ENCODE measurements around the gene RNF17. TPM values are rescaled to one million over a fixed set of nuclear protein-coding genes. Genes with fewer than 3 reads are reported as not detected.

RNF17 gene
- total RNA-seq, 1 donor from 2014 or later, result not detected

GRCh38 chr13:24888291-24888931, 124.4 kb downstream of the RNF17 start:
- Mint-ChIP-seq H3K27ac (no peak overlapping the region), H3K4me1 (no peaks in the 10 kb centered on the region), H3K27me3 (ENCODE audit: low read depth) (no peaks in the 10 kb centered on the region), H3K9me3 (no peaks in the 10 kb centered on the region), H3K36me3 (peaks cover 43% of the 10 kb centered on the region), H3K4me3 (no peak overlapping the region)
- no peak for TF ChIP-seq CTCF (IDR thresholded peaks at IDR 0.05; ENCODE audit: unreplicated experiment)
- DNase-seq (ENCODE audit: low spot score in 2 of 2, unreplicated experiment in 2 of 2), result no peak

- Mint-ChIP-seq H3K27me3 (ENCODE audit: low read depth) (no peaks in the 10 kb centered on the region), H3K4me1 (no peaks in the 10 kb centered on the region), H3K27ac (no peak overlapping the region), H3K4me3 (no peak overlapping the region), H3K9me3 (no peaks in the 10 kb centered on the region), H3K36me3 (peaks cover 42% of the 10 kb centered on the region)
- DNase-seq (ENCODE audit: low spot score in 2 of 2, unreplicated experiment in 2 of 2), result no peak
- TF ChIP-seq CTCF (IDR thresholded peaks at IDR 0.05; ENCODE audit: unreplicated experiment), result no peak
These were observed 126.3 kb downstream of the RNF17 start for GRCh38 chr13:24890256-24890655.

- H3K9me3 Mint-ChIP-seq, result no peaks in the 10 kb centered on the region
- DNase-seq (ENCODE audit: low spot score in 2 of 2, unreplicated experiment in 2 of 2), result no peak
- peaks cover 36% of the 10 kb centered on the region for H3K36me3 Mint-ChIP-seq
- no peaks in the 10 kb centered on the region for H3K4me1 Mint-ChIP-seq
- H3K27me3 Mint-ChIP-seq (ENCODE audit: low read depth), result no peaks in the 10 kb centered on the region
- no peak overlapping the region for H3K4me3 Mint-ChIP-seq
- TF ChIP-seq CTCF (IDR thresholded peaks at IDR 0.05; ENCODE audit: unreplicated experiment), result no peak
- H3K27ac Mint-ChIP-seq, result no peak overlapping the region
These were observed 127.6 kb downstream of the RNF17 start for GRCh38 chr13:24891476-24892108.

GRCh38 chr13:24892829-24893228, 128.9 kb downstream of the RNF17 start:
- H3K9me3 Mint-ChIP-seq, result no peaks in the 10 kb centered on the region
- no peak for TF ChIP-seq CTCF (IDR thresholded peaks at IDR 0.05; ENCODE audit: unreplicated experiment)
- H3K27me3 Mint-ChIP-seq (ENCODE audit: low read depth), result no peaks in the 10 kb centered on the region
- H3K27ac Mint-ChIP-seq, result no peak overlapping the region
- no peak overlapping the region for H3K4me3 Mint-ChIP-seq
- H3K4me1 Mint-ChIP-seq, result no peaks in the 10 kb centered on the region
- no peak for DNase-seq (ENCODE audit: low spot score in 2 of 2, unreplicated experiment in 2 of 2)
- peaks cover 42% of the 10 kb centered on the region for H3K36me3 Mint-ChIP-seq

GRCh38 chr13:24893863-24894262, 129.9 kb downstream of the RNF17 start:
- no peaks in the 10 kb centered on the region for H3K27me3 Mint-ChIP-seq (ENCODE audit: low read depth)
- TF ChIP-seq CTCF (IDR thresholded peaks at IDR 0.05; ENCODE audit: unreplicated experiment), result no peak
- no peak for DNase-seq (ENCODE audit: low spot score in 2 of 2, unreplicated experiment in 2 of 2)
- H3K36me3 Mint-ChIP-seq, result peaks cover 37% of the 10 kb centered on the region
- H3K4me3 Mint-ChIP-seq, result no peak overlapping the region
- no peaks in the 10 kb centered on the region for H3K9me3 Mint-ChIP-seq
- H3K27ac Mint-ChIP-seq, result no peak overlapping the region
- H3K4me1 Mint-ChIP-seq, result no peaks in the 10 kb centered on the region
